DMS79 treated with DMSO at 0.1 percent for 48 hours (cell line): ENCODE data around the gene TSPEAR.
"Not testable (repeated sequence)": the region's sequence is repeated elsewhere in the genome, so short reads cannot be mapped to it uniquely, and the experiment has no call there.

ENCODE experiments used
- DNase-seq: peaks from one replicate; lab custom pipeline; 2025; lab: John Stamatoyannopoulos, UW

Gene TSPEAR

DNA sequence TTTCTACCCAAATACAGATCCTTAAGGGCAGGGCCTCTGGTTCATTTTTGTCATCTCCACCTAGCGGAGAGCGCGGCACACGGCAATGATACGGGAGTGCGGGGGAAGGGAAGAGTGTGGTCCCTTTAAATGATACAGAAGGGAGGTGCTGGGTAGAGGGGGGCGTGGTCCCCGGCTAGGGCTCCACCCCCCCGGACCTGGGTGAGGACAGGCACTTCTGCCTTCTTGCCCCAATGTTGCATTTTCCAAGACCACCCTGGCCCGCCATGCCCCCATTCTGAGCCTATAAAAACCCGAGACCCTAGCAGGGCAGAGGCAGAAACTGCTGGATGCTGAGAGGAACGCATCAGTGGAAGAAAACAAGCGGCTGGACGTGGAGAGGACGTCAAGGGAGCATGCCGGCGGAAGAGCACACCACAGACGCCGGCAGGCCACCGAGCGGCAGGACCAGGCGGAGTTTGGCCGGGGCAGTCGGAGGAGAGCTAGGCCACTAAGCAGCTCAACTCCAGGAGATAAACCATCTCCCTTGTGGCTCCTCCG is 226.0 kb downstream of the TSPEAR start:
- DNase-seq, result no peak

DNA sequence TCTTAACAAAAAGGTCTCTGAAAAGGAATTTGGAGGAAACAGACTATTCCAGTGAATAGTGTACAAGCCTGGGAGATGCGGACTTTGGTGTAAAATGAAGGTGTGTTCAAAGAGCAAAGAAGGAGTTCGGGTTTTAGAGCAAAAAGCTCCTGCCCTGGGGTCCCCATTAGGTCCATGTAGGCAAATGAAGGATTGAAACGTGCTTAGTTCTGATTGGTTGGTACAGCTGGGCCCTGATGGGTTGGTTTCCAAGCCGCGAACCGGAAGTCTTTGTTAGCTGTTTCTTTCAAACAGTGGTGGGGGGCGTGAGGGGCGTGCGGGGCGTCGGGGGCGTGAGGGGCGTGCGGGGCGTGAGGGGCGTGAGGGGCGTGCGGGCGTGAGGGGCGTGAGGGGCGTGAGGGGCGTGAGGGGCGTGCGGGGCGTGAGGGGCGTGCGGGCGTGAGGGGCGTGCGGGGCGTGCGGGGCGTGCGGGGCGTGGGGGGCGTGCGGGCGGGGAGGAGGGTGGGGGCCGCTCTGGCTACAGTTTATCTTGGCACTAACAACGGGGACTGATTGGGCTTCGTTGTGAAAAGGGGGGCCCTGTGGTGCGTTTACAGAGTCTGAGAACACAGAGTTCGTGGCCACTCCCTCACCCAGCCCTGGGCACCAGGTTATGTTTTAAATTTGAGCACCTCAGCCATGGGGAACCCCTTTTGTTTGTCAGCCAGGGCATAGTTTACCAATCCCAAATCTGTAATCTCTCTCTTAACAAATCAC is 226.7 kb downstream of the TSPEAR start:
- DNase-seq, result no peak

DNA sequence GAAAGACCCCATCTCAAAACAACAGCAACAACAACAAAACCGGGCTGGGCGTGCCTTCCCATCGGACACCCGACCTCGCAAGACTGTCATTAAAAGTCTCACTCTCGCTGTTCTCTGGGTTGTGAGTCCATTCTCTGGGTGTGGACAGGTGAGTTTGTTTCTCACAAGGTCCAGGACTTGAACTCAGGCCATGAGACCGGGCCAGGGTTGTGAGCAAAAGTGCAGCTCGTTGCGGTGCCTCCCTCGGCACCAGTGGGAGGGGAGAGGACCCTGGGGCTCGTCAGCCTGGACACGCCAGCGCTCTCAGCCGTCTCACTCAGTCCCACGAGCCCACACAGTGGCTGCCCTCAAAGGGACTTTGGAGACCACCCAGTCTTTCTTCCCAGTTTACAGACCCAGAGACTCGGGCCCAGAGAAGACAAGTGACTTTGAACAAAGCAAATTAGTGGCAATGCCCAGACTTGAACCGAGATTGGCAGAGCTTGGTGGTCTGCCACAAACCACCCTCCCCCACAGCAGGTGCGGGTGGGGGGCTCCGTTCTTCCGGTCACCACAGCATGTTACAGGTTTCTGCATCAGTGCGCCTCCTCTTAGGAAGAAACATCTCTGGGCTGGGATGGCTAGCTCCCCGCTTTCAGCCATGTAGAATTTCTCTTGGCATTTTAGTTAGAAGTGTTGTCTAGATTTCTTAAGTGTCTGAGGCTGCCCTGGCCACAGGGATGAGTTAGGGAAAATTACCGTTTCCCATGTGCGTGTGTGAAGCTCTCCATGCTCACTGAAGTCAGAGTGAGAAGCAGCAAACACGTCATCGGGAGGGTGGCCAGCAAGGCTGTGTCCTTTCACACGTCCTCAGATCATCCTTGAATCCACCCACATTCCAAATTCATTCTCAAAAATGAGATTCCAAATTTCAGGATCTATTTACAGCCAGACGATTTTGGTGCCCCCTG is 227.8 kb downstream of the TSPEAR start:
- DNase-seq, result no peak

DNA sequence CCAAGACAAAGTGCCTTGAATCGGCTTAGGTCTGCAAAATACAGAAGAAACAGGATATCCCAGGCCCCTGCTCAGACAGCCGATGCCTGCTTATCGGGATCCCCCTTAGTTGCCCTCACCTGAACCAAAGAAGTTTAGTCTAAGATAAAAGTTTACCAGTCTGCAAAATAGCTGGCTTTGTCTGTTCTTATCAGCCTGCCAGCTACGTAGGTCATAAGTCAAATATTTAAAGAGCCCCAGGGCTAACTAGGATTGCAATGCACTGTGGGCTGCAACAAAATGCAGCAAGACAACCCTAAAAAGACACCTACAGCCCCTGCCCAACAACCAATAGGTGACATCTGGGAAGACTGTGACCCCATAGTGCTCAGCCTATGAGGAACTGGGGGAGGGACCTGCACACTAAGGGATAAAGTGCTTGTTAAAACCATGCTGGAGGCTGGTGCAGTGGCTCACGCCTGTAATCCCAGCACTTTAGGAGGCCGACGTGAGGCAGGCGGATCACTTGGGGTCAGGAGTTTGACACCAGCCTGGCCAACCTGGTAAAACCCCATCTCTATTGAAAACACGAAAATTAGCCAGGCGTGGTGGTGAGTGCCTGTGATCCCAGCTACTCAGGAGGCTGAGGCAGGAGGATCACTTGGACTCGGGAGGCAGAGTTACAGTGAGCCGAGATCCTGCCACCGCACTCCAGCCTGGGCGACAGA is 228.6 kb downstream of the TSPEAR start:
- no peak for DNase-seq

DNA sequence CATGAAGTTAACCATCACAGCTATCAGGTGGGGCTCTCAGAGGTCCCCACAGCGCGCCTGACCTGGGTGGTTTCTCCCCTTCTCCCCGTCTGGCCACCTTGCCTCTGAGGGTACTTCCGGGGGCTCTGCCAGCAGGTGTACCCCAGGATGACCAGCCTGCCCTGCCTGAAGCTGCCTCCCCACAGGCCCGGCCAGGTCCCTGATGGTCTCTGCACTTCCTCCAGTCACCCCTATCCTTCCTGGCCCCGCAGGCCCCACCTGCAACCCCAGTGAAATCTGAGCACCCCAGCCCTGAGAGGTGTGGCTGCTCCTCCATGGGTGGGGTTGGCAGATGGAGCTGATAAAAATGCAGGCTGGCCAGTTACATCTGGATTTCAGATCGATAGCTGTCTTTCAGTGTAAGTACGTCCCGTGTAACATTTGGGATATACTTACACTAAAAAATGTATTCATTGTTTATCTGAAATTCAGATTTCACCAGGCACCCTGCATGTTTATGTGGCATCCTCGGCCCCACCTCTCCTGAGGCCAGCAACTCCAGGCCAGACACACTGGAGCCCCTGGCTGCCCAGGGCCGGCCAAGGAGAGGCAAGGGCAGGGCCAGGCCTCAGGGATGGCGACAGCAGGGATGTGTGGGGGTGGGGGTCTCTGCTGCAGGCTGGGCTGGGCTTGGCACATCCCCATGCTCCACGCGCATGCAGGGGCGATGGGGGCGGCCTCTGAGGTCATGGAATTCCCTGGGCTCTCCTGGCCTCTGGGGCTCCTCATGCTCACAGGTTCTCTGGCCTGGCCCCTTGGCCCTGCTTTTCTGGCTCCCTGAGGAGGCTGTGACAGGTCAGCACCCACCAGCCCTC is 230.9 kb downstream of the TSPEAR start:
- no peak for DNase-seq

DNA sequence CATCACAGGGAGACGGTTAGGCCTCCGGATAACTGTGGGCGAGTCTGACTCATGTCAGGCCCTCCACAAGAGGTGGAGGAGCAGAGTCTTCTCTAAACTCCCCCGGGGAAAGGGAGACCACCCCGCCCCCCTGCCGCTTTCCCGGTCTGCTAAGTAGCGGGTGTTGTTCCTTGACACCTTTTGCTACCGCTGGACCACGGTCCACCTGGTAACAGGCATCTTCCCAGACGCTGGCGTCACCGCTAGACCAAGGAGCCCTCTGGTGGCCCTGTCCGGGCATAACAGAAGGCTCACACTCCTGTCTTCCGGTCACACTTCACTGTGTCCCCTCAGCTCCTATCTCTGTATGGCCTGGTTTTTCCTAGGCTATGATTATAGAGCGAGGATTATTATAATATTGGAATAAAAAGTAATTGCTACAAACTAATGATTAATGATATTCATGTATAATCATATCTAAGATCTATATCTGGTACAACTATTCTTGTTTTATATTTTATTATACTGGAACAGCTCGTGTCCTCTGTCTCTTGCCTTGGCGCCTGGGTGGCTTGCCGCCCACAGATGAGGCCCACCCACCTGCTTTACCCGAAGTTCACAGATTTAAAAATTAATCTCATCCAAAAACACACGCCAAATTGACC is 231.7 kb downstream of the TSPEAR start:
- DNase-seq, result not testable (repeated sequence)

DNA sequence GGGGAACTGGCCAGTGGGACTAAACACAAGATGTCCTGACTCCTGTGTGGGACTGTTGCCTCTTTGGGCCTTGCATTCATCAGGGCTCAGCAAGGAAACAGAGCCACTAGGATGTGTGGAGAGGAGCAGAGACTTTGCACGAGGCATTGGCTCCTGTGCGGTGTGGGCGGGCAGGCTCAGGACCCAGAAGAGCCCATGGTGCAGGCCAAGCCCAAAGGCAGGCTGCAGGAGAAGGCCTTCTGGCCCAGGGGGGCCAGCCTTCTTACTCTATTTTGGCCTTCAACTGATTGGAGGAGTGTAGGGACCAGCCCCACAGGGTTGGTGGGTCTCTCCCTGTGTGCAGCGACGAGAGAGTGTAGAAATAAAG is 232.6 kb downstream of the TSPEAR start:
- no peak for DNase-seq

DNA sequence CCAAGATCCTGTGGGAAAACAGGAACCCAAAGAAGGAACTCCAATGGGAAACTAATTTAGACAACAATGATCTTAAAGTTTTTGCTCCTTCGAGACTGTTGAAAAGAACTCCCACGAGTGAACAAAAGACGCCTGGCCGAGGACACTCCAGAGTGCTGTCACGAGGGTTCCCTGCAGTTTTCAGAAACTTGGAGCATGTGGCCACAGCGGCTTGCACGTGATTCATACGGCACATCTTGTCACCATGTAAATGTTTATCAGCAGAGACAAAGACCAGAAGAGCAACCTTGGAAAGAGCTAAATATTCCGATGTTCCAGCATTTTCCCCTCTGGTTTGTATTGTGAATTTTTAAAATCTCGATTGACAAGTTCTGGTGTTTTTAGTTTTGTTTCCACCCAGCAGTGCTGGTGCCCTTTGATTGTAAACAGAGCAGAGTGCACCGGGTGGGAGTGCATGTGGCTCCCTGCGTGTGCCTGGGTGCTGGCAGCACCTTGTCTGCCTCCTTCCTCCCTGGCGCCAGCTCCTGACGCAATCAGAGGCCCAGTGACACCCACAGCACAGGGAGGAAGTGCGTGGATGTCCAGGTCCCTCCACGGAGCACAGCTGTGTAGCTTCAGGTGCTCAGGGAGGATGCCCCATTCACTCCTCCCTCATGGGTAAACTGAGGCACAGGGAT is 233.1 kb downstream of the TSPEAR start:
- no peak for DNase-seq

DNA sequence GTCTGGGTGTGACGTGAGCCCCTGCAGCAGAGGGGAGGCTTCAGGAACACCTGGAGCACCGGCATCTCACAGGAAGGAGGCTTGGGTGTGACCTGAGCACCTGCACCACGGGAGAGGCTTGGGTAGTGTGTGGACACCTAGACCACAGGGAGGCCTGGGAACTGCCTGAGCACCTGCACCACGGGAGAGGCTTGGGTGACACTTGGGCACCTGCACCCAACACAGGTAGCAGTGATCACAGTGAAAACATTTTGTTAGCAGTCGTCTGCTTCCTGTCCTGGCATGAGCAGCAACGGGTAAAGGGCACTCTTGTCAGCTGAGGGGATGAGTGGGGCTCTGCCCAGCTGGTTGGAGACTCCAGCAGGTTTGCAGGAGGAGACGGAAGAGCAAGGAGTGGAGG is 233.7 kb downstream of the TSPEAR start:
- no peak for DNase-seq

DNA sequence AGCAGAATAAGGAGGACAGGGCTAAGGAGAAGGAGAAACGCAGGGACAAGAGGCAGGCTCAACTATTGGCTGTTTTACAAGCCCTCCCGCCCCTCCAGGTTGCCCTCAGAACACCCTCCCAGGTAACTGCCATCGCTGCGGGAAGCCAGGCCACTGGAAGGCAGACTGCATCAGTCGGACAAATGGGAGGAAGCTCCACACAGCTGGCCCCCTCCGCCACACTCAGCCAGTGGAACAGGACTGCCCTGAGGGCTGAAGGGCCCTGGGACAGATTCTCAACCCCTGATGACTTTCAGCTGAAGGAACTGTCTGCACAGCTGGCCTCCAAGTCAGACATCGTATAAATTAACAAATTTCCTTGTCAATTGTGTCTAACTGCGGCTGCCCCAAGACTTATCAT is 234.2 kb downstream of the TSPEAR start:
- DNase-seq, result no peak

DNA sequence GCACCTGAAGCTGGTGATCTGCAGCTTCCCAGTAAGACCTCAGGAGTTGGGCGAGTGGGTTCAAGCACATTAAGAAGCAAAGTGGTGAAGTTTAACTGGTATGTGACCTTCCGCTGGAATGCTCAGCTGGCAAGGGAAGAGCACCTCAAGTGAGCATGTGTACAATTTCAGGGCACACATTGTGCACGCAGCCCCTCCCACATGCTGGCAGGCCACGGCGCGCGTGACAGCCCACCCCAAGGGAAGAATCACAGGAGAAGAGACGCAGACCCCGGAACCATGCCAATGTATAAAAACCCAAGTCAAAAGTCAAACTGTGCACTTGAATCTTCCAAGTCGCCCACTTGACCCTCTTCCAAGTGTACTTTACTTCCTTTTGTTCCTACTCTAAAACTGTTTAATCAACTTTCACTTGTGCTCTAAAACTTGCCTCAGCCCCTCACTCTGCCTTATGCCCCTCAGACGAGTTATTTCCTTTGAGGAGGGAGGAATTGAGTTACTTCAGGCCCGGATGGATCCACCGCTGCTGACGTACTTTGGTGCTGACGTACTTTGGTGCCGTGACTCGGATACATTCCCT is 236.0 kb downstream of the TSPEAR start:
- DNase-seq, result no peak

DNA sequence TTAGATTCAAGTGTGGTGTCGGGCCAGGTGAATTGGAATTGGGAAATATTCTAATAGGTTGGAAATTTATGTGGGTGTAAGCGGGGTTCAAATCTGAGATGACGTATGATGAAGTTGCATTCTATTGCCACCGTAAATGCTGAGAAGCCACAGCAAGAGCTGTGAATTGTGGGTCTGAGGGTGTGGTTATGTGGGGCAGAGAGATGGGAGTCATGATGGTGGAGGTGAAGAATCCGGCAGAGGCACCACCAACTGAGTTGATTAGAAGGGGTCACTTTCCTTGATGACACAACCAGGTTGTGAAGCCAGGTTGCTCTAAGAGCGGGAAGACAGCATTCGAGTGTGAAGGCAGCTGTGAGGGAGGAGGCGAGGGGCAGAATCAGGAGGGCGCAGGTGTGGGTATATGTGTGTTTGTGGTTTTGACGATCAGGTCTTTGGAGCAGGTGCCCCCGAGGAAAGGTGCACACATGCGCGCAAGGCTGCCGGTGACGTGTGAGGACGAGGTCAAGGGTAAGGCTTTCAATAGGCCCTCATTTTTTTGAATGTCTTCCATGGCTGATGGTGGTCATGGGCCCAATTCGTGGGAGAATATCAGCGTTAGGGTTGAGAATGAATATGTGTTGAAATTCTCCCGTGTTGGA is 237.3 kb downstream of the TSPEAR start:
- no peak for DNase-seq

DNA sequence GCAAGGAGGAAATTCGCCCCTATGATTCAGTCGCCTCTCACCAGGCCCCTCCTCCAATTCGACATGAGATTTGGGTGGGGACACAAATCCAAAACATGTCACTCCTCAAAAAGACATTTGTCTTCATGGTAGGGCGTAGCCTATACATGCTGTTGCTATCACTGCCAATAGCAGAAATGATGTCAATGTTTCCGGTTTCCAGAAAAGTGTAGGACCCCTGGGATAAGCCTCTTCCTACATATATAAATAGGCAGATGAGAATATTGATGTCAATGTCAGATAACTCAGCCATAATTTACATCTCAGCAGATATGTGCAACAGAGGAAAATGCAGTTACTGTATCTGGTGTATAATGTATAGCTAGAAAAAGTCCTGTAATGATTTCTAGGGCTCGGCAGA is 239.4 kb downstream of the TSPEAR start:
- DNase-seq, result no peak

DNA sequence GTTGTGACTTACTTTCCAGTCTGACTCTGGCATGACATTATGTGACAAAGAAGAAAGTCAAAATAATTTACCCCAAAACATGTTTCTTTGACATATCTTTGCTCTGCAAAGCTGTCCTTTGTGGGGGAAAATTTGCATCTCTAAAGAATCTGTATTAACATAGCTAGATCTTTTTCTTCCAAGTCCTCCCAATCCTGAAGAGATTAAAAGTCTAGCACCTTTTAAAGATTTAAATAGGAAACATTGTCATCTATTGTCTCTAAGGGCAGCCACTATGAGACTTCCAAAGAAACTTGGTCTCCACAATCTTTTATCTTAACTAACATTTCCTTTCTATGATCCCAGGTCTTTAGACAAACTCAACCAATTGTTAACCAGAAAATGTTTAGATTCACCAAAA is 240.0 kb downstream of the TSPEAR start:
- DNase-seq, result no peak

DNA sequence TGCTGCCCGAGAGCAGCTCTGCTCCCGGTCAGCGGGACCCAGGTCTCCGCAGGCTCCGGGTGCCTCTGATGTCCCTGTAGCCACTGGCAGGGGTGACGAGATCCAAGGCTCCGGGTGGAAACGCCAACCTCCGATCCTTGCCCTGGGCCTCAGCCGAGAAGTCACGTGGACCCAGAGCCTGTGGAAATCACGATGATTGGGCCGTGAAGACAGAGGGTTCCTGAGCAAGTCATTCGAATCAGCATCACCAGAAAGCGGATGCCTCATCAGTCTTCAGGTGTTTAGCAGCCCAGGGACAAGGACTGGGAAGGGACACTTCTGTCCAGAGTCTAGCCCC is 243.5 kb downstream of the TSPEAR start:
- DNase-seq, result no peak

DNA sequence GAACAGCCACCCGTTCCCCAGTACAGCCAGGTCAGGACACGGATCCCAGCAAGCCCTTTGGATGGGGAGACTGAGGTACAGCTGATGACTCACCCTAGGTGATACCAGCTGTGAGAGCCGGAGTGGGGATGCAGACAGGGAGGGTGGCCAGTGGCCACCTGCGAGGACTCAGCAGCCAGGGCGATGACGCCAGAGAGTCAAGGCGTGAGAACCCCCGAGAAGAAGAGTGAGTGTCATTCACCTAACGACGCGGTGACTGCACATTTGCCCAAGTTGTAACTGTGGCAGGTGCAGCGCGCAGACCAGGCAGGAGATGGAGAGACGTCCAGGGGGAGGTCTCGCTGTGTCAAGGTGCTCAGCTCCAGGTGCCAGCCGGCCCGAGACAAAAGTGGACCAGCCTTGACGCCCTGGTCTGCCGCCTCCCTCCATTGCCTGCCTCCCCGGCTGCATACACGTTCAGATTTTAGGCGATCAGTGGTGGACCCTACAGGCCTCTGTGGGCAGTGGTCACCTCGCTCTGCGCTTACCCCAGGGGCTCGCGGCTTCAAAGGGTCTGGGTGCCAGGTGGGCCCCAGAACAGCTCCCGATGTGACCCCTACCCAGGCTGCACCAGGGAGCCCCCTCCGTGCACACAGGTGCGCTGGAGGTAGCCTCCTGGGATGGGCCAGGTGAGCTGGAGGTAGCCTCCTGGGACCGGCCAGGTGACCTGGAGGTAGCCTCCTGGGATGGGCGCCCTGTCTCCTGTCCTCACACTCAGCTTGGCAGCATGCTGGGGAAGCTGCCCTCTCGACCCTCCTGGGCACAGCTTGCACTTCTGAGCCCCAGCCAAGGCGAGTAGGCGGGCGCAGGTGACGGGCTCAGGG is 244.1 kb downstream of the TSPEAR start:
- DNase-seq, result no peak

DNA sequence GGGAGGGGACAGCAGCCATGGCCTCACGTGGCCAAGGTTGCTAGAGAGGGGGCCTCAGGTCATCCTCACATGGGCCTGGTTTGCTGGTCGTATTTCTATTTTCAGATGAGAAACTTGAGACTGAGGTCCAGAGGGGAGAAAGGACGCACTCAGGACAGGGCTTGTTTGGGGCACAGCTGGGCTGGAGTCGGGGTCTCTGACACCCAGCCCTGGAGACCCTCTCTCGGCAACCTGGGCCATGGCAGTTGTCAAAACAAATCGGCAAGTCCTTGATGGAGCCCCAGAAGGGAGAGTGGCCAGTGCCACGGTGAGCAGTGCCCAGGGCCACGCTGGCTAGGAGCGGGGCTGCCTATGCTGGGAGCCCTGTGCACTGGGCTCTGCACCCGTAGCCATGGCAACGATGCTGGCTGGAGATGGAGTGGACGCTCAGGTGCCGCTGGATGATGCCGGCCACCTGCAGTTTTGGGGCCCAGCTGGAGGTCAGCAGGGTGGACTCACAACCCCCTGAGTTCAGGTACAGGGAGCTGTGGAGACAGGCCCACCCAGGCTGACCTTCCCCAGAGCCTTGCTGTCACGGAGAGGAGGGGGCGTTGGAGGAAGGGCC is 244.9 kb downstream of the TSPEAR start:
- no peak for DNase-seq

DNA sequence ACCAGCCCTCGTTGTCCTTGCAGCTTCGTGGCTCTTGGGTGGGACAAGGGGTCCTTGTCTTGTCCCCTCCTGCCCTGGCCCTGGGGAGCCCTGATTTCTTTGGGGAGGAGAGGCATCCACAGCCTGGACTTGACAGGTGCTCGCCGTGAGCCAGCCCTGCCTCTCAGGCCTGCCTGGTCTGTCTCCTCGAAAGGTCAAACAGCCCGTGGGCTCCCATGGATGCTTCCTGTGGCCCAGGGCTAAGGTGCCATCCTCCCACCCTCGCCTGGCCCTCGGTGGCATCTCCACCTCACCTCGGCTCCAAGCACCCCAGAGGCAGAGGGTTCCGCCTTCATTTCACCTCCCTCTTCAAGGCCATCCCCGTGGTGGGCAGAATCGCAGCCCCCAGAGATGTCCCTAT is 247.0 kb downstream of the TSPEAR start:
- no peak for DNase-seq
